MM.1S (cell line): Measurements from ENCODE around the gene ARHGAP26.

Source experiments
- DNase-seq: peaks from one replicate; pipeline ENCODE4 v3.0.0-alpha.2; 2015
- H2AFZ ChIP-seq: fragments of 300-600 bp; sonication (generic); 2 replicates; pipeline ENCODE4 v1.6.0; 2016; ENCODE audit warnings: antibody characterized with exemption, low read length
- H3F3A ChIP-seq: fragments of 300-600 bp; sonication (generic); 2 replicates; pipeline ENCODE4 v1.6.1; 2016; ENCODE audit warnings: mild to moderate bottlenecking, antibody characterized with exemption, low read length, moderate library complexity, mixed read lengths; ENCODE audit not compliant: insufficient read depth
- H3K27ac ChIP-seq: fragments of 300-600 bp; sonication (generic); 2 replicates; pipeline ENCODE4 v1.5.1; 2016; ENCODE audit warnings: mild to moderate bottlenecking, low read length
- H3K27me3 ChIP-seq: fragments of 300-600 bp; sonication (generic); replicated peaks from 2 replicates; pipeline ENCODE4 v1.6.0; 2016; ENCODE audit warnings: low read length; ENCODE audit not compliant: insufficient read depth
- H3K36me3 ChIP-seq: fragments of 300-600 bp; sonication (generic); replicated peaks from 2 replicates; pipeline ENCODE4 v1.6.1; 2016; ENCODE audit warnings: mild to moderate bottlenecking, low read length, mixed read lengths; ENCODE audit not compliant: insufficient read depth
- H3K4me1 ChIP-seq: fragments of 300-600 bp; sonication (generic); 2 replicates; pipeline ENCODE4 v1.6.1; 2016; ENCODE audit warnings: low read length, mixed read lengths
- H3K4me2 ChIP-seq: fragments of 300-600 bp; sonication (generic); 2 replicates; pipeline ENCODE4 v1.6.0; 2016; ENCODE audit warnings: low read depth, low read length
- H3K4me3 ChIP-seq: fragments of 300-600 bp; sonication (generic); 2 replicates; pipeline ENCODE4 v1.5.1; 2016; ENCODE audit warnings: low read length, mixed read lengths
- H3K79me2 ChIP-seq: fragments of 300-600 bp; sonication (generic); 2 replicates; pipeline ENCODE4 v1.6.1; 2016; ENCODE audit warnings: mixed run types, low read length, mixed read lengths
- H3K9ac ChIP-seq: fragments of 300-600 bp; sonication (generic); 2 replicates; pipeline ENCODE4 v1.6.1; 2016; ENCODE audit warnings: low read length, mixed read lengths
- H3K9me2 ChIP-seq: fragments of 300-600 bp; sonication (generic); replicated peaks from 2 replicates; pipeline ENCODE4 v1.6.1; 2016; ENCODE audit warnings: mild to moderate bottlenecking, low read length, mixed read lengths; ENCODE audit not compliant: insufficient read depth
- H3K9me3 ChIP-seq: fragments of 300-600 bp; sonication (generic); replicated peaks from 2 replicates; pipeline ENCODE4 v1.6.1; 2016; ENCODE audit warnings: mild to moderate bottlenecking, low read length, mixed read lengths; ENCODE audit not compliant: insufficient read depth
- H4K20me1 ChIP-seq: fragments of 300-600 bp; sonication (generic); 2 replicates; pipeline ENCODE4 v1.6.1; 2016; ENCODE audit warnings: mild to moderate bottlenecking, low read length, moderate library complexity, mixed read lengths; ENCODE audit not compliant: insufficient read depth
- CTCF ChIP-seq: fragments of 300-600 bp; sonication (generic); IDR thresholded peaks from 2 replicates; pipeline ENCODE4 v1.5.1; 2016; ENCODE audit warnings: antibody characterized with exemption, low read length, mixed read lengths
- EZH2 ChIP-seq: fragments of 300-600 bp; sonication (generic); optimal IDR thresholded peaks from 2 replicates; pipeline ENCODE3; 2017; ENCODE audit warnings: low read depth, mild to moderate bottlenecking, antibody characterized with exemption, low read length, mixed read lengths
- EZH2phosphoT487 ChIP-seq: fragments of 300-600 bp; sonication (generic); IDR thresholded peaks from 2 replicates; pipeline ENCODE4 v1.6.1; 2018; ENCODE audit warnings: antibody characterized with exemption, low read length

Gene ARHGAP26

DNA sequence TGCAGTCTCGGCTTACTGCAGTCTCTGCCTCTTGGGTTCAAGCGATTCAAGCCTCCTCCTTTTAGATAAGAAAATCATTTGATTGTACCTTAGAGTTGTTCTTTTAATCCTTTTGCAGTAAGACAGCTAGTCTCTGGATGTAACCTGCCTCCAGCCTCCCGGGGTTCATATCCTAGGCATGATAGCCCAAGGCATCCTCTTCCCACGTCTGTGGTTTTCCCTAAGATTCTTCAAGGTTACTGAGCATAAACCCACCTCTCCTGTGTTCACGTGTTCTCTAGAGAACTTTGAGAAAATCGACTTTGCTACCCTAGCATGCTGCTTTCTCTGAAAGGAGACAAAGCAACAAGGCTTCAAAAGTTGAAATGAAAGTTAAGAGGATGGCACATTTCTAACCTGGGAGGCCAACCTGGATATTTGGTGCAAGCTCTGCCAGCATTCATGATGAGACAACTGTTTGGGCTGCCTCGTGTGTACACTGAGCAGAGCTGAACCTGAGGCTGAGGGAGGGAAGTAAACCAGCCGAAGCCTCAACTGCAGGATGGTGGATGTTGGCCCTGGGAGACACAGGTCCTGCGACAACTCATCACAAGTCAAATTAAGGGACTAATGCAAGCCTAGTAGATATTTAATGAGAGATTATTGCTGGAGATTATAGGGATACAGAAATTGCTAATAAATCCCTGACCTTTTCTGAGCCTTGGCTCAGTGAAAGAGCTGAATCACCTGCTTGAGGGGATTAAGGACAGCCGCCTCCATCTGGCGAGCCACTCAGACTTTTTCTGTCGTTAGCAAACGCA lies 261.8 kb downstream of the ARHGAP26 start:
- Histone ChIP-seq H3K9me2 (no peaks in the 10 kb centered on the region), H3K27me3 (no peaks in the 10 kb centered on the region), H3K9ac (no peak overlapping the region), H3K4me2 (no peak overlapping the region), H2AFZ (no peak overlapping the region), H4K20me1 (no peaks in the 10 kb centered on the region), H3K79me2 (no peaks in the 10 kb centered on the region), H3K36me3 (no peaks in the 10 kb centered on the region), H3F3A (no peaks in the 10 kb centered on the region), H3K9me3 (no peaks in the 10 kb centered on the region), H3K4me3 (no peak overlapping the region), H3K4me1 (peaks cover 13% of the 10 kb centered on the region), H3K27ac (no peak overlapping the region)
- DNase-seq, result no peak
- no peak for TF ChIP-seq EZH2
- TF ChIP-seq CTCF, result no peak
- TF ChIP-seq EZH2phosphoT487, result no peak

- H3K79me2 ChIP-seq, result no peaks in the 10 kb centered on the region
- H3K27me3 ChIP-seq, result no peaks in the 10 kb centered on the region
- no peak overlapping the region for H3K27ac ChIP-seq
- TF ChIP-seq EZH2phosphoT487, result no peak
- no peak for TF ChIP-seq EZH2
- H3K4me2 ChIP-seq, result no peak overlapping the region
- H2AFZ ChIP-seq, result no peak overlapping the region
- H3K9me2 ChIP-seq, result no peaks in the 10 kb centered on the region
- no peaks in the 10 kb centered on the region for H3K36me3 ChIP-seq
- H3K4me1 ChIP-seq, result peaks cover 13% of the 10 kb centered on the region
- no peaks in the 10 kb centered on the region for H3F3A ChIP-seq
- H3K9me3 ChIP-seq, result no peaks in the 10 kb centered on the region
- H4K20me1 ChIP-seq, result no peaks in the 10 kb centered on the region
- H3K9ac ChIP-seq, result no peak overlapping the region
- no peak for DNase-seq
- no peak overlapping the region for H3K4me3 ChIP-seq
These were observed 262.3 kb downstream of the ARHGAP26 start for GRCh38 chr5:143032581-143032836.

GRCh38 chr5:143033535-143034250 lies 263.5 kb downstream of the ARHGAP26 start:
- Histone ChIP-seq H3K4me3 (no peak overlapping the region), H3K9me3 (no peaks in the 10 kb centered on the region), H3K79me2 (no peaks in the 10 kb centered on the region), H3K27ac (no peak overlapping the region), H3F3A (no peaks in the 10 kb centered on the region), H3K9me2 (no peaks in the 10 kb centered on the region), H3K9ac (no peak overlapping the region), H3K4me2 (no peak overlapping the region), H3K27me3 (no peaks in the 10 kb centered on the region), H2AFZ (no peak overlapping the region), H3K4me1 (peaks cover 13% of the 10 kb centered on the region), H4K20me1 (no peaks in the 10 kb centered on the region), H3K36me3 (no peaks in the 10 kb centered on the region)
- DNase-seq, result no peak
- TF ChIP-seq CTCF (no peak), EZH2 (no peak), EZH2phosphoT487 (no peak)
